GM18868 (cell line): ENCODE data around the gene FBH1.
"Not testable (repeated sequence)": the region's sequence is repeated elsewhere in the genome, so short reads cannot be mapped to it uniquely, and the experiment has no call there.

ENCODE experiments used
- ATAC-seq: cut with Tn5 transposase; IDR thresholded peaks from one replicate; pipeline ENCODE4 v1.9.1; 2021; ENCODE audit warnings: mild to moderate bottlenecking, moderate library complexity; ENCODE audit not compliant: unreplicated experiment

Gene FBH1

DNA sequence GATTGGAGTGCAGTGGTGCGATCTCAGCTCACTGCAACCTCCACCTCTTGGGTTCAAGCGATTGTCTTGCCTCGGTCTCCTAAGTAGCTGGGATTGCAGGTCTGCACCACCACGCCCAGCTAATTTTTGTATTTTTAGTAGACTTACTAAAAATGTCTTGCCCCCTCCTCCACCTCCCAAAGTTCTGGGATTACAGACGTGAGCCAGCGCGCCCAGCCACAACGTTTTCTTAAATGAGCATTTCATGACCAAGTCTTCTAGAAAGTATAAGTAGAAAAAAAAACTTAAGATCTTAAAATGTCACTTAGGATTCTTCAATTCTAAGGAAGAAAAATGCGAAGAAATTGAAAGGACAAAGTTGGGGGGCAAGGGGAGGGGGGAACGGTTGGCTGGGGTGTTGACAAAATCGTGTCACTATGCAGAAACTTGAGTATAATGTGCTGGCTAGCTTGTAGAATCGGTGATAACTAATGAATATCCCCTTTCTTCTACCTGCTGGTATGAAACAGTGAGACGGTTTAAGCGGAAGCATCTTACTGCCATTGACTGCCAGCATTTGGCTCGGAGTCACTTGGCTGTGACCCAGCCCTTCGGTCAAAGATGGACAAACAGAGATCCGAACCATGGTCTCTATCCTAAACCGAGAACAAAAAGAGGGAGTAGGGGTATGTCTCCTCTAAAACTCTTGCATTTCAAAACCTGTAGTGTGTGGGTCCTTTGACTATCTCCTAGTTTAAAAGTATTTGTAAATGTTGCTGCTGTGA, 12.7 kb downstream of the FBH1 start:
- ATAC-seq, result no peak

- no peak for ATAC-seq
Observed at GRCh38 chr10:5903563-5903962, 13.5 kb downstream of the FBH1 start.

GRCh38 chr10:5904227-5904626, 14.2 kb downstream of the FBH1 start:
- ATAC-seq, result peak; percentile 95

DNA sequence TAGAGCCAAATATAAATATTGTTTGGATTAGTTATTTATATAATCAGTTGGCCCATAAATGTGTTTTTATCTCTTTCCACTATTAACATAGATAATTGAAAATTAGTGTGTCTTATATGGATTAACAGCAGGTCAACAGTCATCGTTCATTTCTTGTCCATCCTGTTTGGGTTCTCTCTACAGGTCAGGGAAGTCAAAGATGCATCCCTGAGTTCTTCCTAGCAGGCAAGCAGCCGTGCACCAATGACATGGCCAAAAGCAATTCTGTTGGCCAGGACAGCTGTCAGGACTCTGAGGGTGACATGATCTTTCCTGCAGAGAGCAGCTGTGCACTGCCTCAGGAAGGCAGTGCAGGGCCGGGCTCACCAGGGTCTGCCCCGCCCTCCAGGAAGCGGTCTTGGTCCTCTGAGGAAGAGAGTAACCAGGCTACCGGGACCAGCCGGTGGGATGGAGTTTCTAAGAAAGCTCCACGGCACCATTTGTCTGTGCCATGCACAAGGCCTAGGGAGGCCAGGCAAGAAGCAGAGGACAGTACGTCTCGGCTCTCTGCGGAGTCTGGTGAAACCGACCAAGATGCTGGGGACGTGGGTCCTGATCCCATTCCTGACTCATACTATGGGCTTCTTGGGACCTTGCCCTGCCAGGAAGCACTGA, 15.9 kb downstream of the FBH1 start:
- ATAC-seq, result no peak

DNA sequence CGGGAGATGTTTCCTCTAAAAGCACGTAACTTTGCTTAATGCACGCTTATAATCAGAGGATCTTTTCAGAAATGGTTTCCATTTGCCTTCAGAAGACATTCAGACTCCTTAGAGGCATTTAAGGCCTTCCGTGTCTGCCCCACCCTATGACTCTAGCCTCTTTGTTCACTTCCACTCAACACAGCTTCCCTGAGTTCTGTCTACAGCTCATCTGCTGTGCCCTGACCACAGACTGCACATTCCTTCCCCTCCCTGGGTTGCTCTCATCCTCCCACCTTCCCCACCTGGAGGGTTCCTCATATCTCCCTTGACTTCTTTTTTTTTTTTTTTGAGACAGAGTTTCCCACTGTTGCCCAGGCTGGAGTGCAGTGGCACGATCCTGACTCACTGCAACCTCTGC, 16.6 kb downstream of the FBH1 start:
- ATAC-seq, result no peak

- not testable (repeated sequence) for ATAC-seq
Observed at GRCh38 chr10:5908676-5909075, 18.6 kb downstream of the FBH1 start.

DNA sequence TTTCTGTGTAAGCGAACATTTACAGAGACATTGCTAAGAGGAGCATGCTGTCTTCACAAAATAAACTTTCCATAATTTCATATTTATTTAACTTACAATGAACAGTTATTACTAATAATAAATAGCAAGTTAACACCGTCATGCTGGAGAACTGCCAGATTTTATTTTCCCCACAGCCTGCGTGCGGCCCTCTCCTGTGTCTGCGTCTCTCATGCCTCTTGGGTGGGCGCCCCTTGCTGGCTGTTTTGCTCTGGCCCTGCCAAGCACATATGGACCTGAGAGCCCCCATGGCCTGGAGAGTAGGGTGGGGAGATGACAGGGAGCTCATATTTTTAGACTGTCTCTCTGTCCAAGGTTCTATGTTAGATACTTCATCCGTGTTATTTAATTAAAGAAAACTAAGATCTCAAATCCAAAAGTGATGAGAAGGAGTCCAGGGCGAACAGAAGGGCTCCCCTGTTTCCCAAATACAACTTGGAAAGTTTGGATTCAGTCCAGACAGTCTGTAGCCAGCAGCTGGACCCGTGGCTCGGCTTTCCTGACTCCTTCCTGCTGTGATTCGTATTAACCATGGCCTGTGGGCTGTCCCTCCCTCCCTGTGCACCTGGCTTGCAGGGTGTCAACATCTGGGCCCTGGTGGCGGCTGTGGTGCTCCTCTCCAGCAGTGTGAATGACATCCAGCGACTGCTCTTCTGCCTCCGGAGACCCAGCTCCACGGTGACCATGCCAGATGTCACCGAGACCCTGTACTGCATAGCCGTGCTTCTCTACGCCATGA, 20.5 kb downstream of the FBH1 start:
- ATAC-seq, result no peak

GRCh38 chr10:5911670-5912069, 21.6 kb downstream of the FBH1 start:
- ATAC-seq, result no peak

GRCh38 chr10:5913736-5914135, 23.7 kb downstream of the FBH1 start:
- ATAC-seq, result no peak

DNA sequence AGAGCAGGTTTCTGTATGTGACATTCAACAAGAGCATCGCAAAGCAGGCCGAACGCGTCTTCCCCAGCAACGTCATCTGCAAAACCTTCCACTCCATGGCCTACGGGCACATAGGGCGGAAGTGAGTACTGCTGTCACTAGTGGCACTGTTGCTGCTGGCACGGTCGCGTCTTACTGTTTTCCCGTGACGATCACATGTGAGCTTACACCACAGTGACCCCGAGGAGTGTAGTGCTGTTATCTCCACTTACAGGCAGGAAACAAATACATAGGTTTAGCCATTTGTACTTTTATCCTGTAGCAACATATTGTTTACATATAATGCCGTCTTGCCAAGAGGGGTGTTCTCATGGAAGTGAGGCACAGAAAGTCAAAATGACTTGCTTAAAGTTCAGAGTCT, 25.4 kb downstream of the FBH1 start:
- no peak for ATAC-seq

- no peak for ATAC-seq
Observed at GRCh38 chr10:5917305-5917704, 27.3 kb downstream of the FBH1 start.

- no peak for ATAC-seq
Observed at GRCh38 chr10:5918763-5919162, 28.7 kb downstream of the FBH1 start.

DNA sequence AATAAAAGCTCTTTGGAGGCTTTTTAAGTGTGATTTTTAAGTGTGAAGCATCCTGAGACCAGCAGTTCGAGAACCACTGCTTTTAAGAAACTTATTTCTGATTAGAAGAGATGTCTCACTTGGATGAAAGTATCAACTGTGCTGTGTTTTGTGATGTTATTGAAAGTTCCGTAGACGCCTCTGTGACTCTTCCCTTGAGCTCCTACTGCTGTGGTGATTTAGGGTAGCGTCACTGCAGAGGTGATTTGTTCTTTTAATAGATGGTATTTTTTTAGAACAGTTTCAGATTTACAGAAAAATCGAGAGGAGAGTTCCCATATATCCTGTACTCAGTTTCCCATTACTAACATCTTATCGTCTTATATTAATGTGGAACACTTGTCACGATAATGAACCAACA, 29.5 kb downstream of the FBH1 start:
- no peak for ATAC-seq

DNA sequence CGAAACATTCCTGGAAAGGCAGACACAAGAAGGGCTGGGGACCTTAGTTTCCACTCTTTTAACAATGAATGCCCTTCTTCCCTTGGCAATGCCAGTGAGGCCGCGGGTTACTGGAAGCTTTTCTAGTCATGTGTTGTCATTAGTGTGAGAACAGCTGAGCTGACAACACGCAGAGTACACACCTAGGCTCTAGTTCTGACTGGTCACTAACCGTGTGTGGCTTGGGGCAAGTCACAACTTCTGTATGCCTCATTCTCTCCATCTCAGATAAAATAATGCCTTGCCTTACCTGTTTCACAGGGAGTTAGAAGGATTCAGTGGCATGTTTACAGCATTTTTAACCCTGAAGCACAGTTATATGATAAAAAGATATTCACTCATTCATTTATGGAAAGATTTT, 31.7 kb downstream of the FBH1 start:
- no peak for ATAC-seq

DNA sequence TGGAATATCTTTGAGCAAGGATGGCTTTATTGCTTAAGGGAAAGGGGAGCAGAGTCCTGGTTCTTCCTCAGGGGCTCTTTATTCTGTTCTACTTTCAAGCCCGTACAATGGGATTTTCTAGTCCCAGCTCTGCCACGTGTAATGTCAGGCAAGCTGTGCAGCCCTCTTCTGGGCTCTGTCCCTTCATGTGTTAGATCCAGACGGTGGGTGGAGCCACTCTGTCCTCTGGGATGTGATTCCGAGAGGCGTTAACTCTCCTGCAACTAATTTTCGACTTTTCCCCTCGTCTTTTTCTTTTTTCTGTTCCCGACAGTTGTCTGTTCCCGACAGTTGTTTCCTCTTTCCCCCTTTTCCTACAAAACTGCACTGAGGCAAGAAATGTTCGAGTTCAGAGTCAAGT, 34.8 kb downstream of the FBH1 start:
- no peak for ATAC-seq

DNA sequence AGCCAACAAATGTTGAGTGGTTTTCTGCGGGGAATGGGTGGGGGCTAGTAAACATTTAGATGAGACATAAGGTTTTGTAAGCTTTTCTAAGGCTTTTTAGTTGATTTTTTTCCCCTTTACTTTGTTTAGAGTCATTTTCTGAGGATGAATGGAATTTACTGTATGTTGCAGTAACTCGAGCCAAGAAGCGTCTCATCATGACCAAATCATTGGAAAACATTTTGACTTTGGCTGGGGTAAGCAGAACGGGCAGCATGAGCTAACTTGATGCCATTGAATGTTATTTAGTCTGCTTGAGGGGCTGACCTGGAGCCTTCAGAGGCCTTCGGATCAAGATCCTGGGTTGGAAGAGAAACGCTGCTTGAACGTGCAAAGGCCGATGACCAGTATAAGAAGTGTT, 37.3 kb downstream of the FBH1 start:
- ATAC-seq, result no peak

- ATAC-seq, result no peak
Observed at GRCh38 chr10:5929442-5929841, 39.4 kb downstream of the FBH1 start.

DNA sequence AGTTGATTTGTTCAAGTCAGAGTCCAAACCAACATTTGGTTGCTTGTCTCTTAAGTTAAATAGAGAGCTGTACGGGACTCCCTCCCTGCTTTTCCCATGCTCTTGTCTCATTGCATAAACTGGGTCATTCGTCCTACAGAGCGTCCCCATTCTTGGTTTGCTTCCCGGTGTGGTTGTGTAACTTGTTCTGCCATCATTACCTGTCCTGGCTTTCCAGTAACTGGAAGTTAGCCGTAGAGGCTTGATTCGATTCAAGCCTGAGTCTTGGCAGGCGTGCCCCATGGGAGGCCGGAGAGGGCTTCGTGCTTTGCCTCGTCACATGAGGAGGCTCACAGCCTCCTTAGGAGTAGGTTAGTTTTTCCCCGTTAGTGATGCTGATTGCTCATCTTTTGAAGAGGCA, 40.2 kb downstream of the FBH1 start:
- ATAC-seq, result no peak

GRCh38 chr10:5932345-5932744, 42.3 kb downstream of the FBH1 start:
- ATAC-seq, result no peak

GRCh38 chr10:5933909-5934546, 44.0 kb downstream of the FBH1 start:
- ATAC-seq, result no peak

DNA sequence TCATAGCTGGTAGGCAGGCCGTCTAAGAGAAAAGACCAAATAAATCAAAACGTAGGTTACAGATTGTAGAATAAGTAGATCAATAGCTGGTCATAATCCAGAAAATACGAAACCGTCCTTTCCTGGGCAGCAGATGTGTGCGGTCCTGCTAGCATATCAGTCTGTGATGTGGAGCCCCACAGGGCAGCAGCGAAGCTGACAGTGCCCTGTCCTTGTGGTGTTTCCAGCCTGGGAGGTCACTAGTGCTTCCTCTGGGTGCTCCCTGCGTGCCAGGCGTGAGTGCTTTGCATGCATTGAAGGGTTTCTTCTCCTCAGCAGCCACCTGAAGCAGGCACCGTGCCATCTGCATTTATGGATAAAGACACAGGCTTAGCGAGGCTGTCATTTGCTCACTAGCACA, 45.6 kb downstream of the FBH1 start:
- ATAC-seq, result no peak
